ENCODE measurements around the gene FMN1. TPM values are rescaled to one million over a fixed set of nuclear protein-coding genes. Genes with fewer than 3 reads are reported as not detected.

The FMN1 gene
- total and polyA plus RNA-seq, 3 donors from 2014 or later = 17.7 to 53.7 (median 47.4) TPM

DNA sequence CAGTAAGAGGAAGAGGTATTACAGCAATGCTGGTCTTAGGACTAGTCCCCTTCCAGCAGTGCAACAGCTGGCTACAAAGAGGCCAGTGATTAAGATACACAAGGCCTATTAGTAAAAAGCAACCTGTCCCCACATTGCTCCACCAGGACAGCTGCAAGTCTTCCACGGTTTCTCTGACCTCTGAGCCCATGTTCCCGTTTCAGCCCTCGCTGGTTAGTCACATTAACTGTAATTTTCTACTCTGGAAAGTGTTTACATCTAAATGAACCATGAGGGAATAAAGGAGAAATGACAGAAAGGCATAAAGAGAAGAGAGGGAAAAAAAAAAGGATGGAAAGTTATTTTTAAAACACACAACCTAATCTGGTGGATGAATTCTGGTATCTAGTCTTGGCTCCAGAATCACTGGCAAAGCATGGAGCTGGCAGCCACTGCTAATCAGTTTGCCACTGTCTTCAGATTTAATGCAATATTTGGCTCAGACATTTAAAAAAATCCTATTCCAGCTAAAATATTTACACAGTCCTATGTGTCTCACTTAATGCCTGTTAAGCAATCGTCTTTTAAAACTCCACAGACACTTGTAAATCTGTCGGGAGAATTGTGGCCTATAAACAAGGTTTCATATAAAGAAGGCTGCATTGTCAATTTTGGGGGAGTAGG lies 321.8 kb downstream of the FMN1 start:
- no peaks in the 10 kb centered on the region for H3K36me3 ChIP-seq (ENCODE audit: low read depth, missing control alignments)
- peak; percentile 28 for DNase-seq
- TF ChIP-seq POLR2A (IDR thresholded peaks at IDR 0.05) = no peak
- TF ChIP-seq, protein P1, sequence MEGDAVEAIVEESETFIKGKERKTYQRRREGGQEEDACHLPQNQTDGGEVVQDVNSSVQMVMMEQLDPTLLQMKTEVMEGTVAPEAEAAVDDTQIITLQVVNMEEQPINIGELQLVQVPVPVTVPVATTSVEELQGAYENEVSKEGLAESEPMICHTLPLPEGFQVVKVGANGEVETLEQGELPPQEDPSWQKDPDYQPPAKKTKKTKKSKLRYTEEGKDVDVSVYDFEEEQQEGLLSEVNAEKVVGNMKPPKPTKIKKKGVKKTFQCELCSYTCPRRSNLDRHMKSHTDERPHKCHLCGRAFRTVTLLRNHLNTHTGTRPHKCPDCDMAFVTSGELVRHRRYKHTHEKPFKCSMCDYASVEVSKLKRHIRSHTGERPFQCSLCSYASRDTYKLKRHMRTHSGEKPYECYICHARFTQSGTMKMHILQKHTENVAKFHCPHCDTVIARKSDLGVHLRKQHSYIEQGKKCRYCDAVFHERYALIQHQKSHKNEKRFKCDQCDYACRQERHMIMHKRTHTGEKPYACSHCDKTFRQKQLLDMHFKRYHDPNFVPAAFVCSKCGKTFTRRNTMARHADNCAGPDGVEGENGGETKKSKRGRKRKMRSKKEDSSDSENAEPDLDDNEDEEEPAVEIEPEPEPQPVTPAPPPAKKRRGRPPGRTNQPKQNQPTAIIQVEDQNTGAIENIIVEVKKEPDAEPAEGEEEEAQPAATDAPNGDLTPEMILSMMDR (IDR thresholded peaks at IDR 0.05) = no peak
- intact Hi-C loops (cut with DNase I; ENCODE audit: low total_unique reads) = no loop called here
- no peak overlapping the region for H3K27ac ChIP-seq
- no peaks in the 10 kb centered on the region for H3K4me1 ChIP-seq
- WGBS, 2 donors = 62 to 68% methylated on average over 5 of the region's 5 CpGs
- no peaks in the 10 kb centered on the region for H3K9me3 ChIP-seq
- H3K27me3 ChIP-seq = no peaks in the 10 kb centered on the region
- no peak overlapping the region for H3K4me3 ChIP-seq

DNA sequence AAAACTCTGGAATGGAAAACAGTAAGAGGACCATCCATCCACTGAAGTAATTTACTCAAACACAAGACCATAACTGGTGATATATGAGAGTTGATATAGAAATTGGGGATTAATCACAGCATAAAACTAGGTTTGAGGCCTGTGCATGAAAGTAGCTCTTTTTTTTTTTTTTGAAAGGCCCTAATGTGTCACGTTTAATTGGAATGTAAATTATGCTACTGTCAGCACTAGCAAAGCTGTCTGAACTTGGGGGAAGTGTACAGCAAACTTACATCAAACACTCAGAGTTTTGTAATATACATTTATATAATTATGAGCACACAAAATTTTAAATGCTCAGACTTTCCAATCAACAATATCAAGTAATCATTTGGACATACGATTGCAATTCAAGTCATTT lies 322.6 kb downstream of the FMN1 start:
- TF ChIP-seq, protein P1 (IDR thresholded peaks at IDR 0.05) = no peak
- TF ChIP-seq POLR2A (IDR thresholded peaks at IDR 0.05) = no peak
- H3K4me1 ChIP-seq = no peaks in the 10 kb centered on the region
- intact Hi-C loops (cut with DNase I; ENCODE audit: low total_unique reads) = no loop called here
- H3K4me3 ChIP-seq = no peak overlapping the region
- H3K27me3 ChIP-seq = no peaks in the 10 kb centered on the region
- 87 to 90% methylated on average over 2 of the region's 2 CpGs for WGBS, 2 donors
- H3K36me3 ChIP-seq (ENCODE audit: low read depth, missing control alignments) = no peaks in the 10 kb centered on the region
- no peaks in the 10 kb centered on the region for H3K9me3 ChIP-seq
- DNase-seq = no peak
- H3K27ac ChIP-seq = no peak overlapping the region

DNA sequence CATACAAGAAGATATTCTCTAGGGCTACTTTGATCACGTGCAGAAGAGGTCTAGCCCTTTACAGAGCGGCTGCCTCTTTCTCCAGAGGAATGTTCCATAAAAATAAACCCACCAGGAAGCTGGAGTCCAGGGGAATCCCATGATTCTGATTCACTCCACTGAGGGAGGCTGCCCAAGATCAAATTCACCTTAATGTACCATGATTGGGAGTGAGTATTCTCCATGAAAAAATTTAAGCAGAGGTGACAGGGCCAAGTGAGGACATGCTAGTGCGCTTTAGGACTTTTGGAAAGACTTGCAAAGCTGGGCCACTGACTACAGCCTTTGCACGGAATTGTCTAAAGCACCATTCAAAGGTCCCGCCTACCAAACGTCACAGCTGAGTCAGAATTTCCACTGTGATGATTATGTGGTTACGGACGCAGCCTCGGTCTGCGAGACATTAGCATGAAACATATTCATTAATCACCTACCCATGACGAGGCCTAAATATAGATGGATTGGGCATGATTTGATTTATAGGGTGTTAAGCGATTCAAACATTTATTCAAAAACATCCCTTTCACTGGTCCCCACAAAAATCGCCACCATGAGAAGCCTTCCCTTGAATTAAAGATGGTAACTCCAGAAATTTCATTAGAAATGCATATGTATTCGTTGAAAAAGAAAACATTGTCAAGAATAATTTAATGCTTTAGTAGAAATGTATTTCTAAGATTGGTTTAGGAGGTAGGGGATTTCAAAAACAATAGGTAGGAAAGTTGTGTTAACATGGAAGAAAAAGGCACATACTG lies 324.1 kb downstream of the FMN1 start:
- WGBS, 2 donors = 91% methylated on average over 14 of the region's 14 CpGs
- no peaks in the 10 kb centered on the region for H3K4me1 ChIP-seq
- intact Hi-C loops (cut with DNase I; ENCODE audit: low total_unique reads) = no loop called here

DNA sequence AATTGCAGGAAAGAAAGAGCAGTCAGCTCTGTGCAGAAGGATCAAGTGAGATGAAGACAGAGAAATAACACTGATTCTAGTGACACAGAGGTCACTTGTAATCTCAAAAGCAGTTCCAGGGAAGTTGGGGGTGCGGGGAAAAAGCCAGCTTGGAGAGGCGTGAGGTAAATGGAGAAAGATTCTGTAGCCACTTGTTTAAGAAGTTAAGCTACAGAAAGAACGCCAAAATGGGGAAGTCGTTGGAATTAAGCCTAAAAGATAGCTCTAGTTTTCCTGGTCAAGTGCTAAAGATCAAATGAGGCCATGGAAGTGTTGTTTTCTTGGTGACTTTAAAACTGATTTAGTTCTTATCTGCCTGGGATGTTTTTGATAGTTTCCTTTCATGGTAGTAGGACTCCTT lies 324.7 kb downstream of the FMN1 start:
- H3K4me3 ChIP-seq = no peak overlapping the region
- H3K27ac ChIP-seq = no peak overlapping the region
- intact Hi-C loops (cut with DNase I; ENCODE audit: low total_unique reads) = no loop called here
- H3K27me3 ChIP-seq = no peaks in the 10 kb centered on the region
- no peaks in the 10 kb centered on the region for H3K36me3 ChIP-seq (ENCODE audit: low read depth, missing control alignments)
- H3K4me1 ChIP-seq = no peaks in the 10 kb centered on the region
- H3K9me3 ChIP-seq = no peaks in the 10 kb centered on the region
- TF ChIP-seq, protein P1 (IDR thresholded peaks at IDR 0.05) = no peak
- no peak for TF ChIP-seq POLR2A (IDR thresholded peaks at IDR 0.05)
- no peak for DNase-seq
- WGBS, 2 donors = 88 to 92% methylated on average over 4 of the region's 4 CpGs

More for the DNA sequence above, 324.1 kb downstream of the FMN1 start:
- no peak for DNase-seq
- Histone ChIP-seq H3K27me3 (no peaks in the 10 kb centered on the region), H3K36me3 (ENCODE audit: low read depth, missing control alignments) (no peaks in the 10 kb centered on the region), H3K9me3 (no peaks in the 10 kb centered on the region), H3K27ac (no peak overlapping the region), H3K4me3 (no peak overlapping the region)
- TF ChIP-seq, protein P1 (IDR thresholded peaks at IDR 0.05) = no peak
- TF ChIP-seq POLR2A (IDR thresholded peaks at IDR 0.05) = no peak

Data from testis (tissue), 3 donors.